SHP77 (cell line): ENCODE data around the gene ATG4C.
A peak's percentile ranks its signal among the peaks of the same experiment; 100 is the strongest.
"Not testable (repeated sequence)": the region's sequence is repeated elsewhere in the genome, so short reads cannot be mapped to it uniquely, and the experiment has no call there.

ENCODE experiments used
- DNase-seq, 2 experiments: peaks; one replicate each; lab custom pipeline; 2025; lab: John Stamatoyannopoulos, UW

The ATG4C gene

GRCh38 chr1:62783736-62784508 is at the start of gene ATG4C:
Gene ATG4C, plus strand, starts transcription at chr1:62784132. Its CDS starts 19,655 bp downstream, at chr1:62803787.
- DNase-seq, result peak; percentile 94 to 96

GRCh38 chr1:62735491-62736171 is 48.3 kb upstream of the ATG4C start:
- no peak for DNase-seq

- DNase-seq, result not testable (repeated sequence)
Observed at GRCh38 chr1:62740701-62741100, 43.2 kb upstream of the ATG4C start.

GRCh38 chr1:62744611-62745577 is 39.0 kb upstream of the ATG4C start:
- no peak for DNase-seq

- peak; percentile 11 to 28 for DNase-seq
Observed at GRCh38 chr1:62746086-62746808, 37.7 kb upstream of the ATG4C start.

GRCh38 chr1:62746809-62747138 is 37.2 kb upstream of the ATG4C start:
- no peak for DNase-seq

- no peak for DNase-seq
Observed at GRCh38 chr1:62753031-62753965, 30.6 kb upstream of the ATG4C start.

GRCh38 chr1:62754938-62755337 is 29.0 kb upstream of the ATG4C start:
- DNase-seq, result not testable (repeated sequence)

GRCh38 chr1:62756255-62756884 is 27.6 kb upstream of the ATG4C start:
- not testable (repeated sequence) for DNase-seq

- DNase-seq, result not testable (repeated sequence)
Observed at GRCh38 chr1:62759232-62759875, 24.6 kb upstream of the ATG4C start.

GRCh38 chr1:62760021-62760782 is 23.7 kb upstream of the ATG4C start:
- not testable (repeated sequence) for DNase-seq

- DNase-seq, result not testable (repeated sequence)
Observed at GRCh38 chr1:62761223-62761870, 22.6 kb upstream of the ATG4C start.

- DNase-seq, result not testable (repeated sequence)
Observed at GRCh38 chr1:62762027-62762426, 21.9 kb upstream of the ATG4C start.

GRCh38 chr1:62765981-62766380 is 18.0 kb upstream of the ATG4C start:
- DNase-seq, result no peak

- not testable (repeated sequence) for DNase-seq
Observed at GRCh38 chr1:62768551-62768950, 15.4 kb upstream of the ATG4C start.

- DNase-seq, result no peak
Observed at GRCh38 chr1:62772607-62773295, 11.2 kb upstream of the ATG4C start.

GRCh38 chr1:62774006-62774405 is 9.9 kb upstream of the ATG4C start:
- DNase-seq, result no peak
